Measurements from ENCODE around the gene ANKRD13D.
A peak's percentile ranks its signal among the peaks of the same experiment; 100 is the strongest.
"Not testable (repeated sequence)": the region's sequence is repeated elsewhere in the genome, so short reads cannot be mapped to it uniquely, and the experiment has no call there.

ANKRD13D gene

DNA sequence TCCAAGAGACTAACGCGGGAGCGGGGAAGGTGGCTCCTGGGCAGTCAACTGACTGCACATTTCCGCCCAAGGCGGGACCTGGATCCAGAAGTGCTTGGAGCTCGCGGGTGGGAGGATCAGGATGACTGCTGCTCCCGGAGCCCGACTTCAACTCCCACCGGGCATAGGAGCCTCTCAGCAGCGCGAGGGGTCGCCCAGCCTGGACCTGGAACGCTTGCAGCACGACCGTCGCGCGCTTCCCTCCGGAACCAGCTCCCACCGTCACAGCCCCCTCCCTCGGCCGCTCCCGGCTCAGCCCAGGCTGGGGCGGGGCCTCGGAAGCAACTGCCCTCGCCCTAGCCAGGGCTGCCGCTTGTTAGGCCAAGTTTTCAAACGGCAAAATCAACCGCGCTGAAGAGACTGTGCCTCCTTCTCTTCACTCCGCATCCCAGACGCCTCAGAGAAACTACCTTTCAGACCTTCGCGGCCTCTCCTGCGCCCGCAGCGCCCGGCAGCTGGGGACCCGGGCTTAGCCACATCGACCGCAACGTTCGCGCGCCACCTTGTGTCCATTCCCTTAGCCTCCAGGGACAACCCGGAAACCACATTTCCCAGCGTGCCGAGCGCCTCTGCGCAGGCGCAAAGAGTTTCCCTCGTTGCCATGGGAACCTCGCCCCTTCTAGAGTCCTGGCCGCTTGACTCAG lies 28.2 kb downstream of the ANKRD13D start:
- peak; percentile 97 to 98 for DNase-seq (ENCODE audit: low read depth in 2 of 2)

DNA sequence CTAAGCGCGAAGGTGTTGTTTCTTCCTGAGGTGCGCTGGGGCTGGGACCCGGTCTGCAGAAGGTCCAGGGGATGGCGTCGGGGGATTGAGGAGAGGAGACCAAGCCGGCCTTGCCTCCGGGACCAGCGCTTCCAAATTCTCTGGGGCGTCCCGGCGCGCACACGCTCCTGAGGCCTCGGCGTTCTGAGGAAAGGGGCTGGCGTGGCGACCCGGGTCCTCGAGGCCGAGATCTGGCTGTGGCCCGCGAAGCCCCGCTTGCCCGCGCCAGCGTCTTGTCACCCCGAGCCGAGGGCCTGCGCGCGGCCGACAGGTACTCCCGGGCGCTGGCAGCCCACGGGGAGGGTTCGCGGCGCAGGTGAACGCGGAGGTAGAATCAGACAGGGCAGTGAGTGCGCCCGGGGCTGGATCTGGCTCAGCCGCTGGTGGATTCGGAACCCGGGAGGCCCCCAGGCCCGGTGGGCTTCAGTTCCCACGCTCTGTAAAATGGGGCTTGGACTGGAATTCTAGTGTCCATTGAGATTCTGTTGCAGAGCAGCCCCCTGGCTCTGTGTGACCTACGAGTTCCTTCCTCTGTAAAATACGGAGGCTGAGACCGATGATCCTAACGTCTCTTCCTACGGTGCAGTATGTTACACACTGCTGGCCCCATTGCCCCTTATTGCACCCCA lies 28.9 kb downstream of the ANKRD13D start:
- DNase-seq (ENCODE audit: low read depth in 2 of 2), result no peak

DNA sequence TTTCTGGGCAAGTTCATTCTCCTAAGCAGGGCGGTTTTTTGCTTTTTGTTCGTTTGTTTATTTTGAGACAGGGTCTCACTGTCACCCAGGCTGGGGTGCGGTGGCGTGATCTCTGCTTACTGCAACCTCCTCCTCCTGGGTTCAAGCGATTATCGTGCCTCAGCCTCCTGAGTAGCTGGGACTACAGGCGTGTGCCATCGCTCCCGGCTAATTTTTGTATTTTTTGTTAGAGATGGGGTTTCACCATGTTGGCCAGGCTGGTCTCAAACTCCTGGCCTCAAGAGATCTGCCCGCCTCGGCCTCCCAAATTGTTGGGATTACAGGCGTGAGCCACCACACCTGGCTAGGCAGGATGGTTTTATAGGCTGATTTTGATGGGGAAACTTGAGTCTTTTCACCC lies 29.8 kb downstream of the ANKRD13D start:
- not testable (repeated sequence) for DNase-seq (ENCODE audit: low read depth in 2 of 2)

DNA sequence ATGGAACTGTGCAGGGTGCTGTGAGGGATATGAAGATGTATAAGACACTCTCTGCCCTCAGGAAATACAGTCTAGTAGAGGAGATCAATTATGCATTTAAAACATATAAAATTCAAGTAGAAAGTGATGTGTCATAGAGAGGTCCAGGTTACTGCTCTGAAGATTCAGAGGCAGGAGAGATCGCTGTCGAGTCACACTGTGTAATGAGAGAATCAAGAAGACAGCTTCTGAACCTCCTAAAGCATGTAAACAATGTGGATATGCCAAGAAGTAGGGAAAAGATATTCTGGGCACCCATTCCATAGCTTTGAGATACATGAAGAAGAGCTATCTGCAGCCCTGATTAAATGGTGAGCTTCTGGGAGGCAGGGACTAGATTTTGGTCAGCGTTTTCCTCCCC lies 30.9 kb downstream of the ANKRD13D start:
- no peak for DNase-seq (ENCODE audit: low read depth in 2 of 2)

DNA sequence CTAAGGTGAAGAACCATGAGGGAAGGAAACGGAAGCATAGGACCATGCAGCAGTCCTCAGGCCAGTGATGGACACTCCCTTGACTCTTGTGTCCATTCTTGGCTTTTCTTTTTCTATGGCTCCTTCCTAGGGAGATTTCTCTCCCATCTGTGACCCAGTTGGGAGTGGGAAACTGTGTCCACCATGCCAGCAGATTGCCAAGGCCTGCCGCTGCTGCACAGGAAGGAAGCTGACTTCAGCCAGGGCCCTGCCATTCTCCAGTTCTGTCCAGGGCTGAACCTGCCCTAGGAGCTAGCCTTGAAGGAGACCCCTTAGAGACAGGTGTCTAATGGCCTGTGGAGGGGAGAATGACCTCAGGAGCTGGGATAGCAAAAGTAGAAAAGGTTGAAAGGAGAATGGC lies 31.6 kb downstream of the ANKRD13D start:
- DNase-seq (ENCODE audit: low read depth in 2 of 2), result no peak

DNA sequence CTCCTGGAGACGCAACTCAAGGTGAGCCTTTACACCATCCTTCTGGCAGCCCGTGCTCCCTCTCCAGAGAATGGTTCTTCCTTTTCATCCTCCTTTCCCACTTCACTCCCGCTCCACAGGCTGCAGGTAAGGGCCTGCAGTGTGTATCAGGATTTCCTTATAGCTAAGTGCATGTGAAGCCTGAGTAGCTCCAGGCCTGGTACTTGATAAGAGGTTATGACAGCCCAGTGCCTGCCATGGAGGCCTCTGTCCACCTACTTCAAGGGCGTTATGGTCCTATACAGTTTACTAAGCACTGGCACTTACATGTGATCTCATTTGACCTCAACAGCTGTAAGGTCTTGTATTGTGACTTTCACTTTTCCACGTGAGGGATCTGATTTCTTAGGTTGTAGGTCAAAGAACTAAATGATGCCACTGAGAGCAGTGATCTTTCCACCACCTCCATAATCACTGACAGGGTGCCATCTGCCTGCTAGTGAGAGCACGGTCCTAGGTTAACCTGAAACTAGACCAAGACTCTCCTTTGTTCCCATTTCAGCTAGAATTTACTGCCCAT lies 32.3 kb downstream of the ANKRD13D start:
- DNase-seq (ENCODE audit: low read depth in 2 of 2), result no peak

DNA sequence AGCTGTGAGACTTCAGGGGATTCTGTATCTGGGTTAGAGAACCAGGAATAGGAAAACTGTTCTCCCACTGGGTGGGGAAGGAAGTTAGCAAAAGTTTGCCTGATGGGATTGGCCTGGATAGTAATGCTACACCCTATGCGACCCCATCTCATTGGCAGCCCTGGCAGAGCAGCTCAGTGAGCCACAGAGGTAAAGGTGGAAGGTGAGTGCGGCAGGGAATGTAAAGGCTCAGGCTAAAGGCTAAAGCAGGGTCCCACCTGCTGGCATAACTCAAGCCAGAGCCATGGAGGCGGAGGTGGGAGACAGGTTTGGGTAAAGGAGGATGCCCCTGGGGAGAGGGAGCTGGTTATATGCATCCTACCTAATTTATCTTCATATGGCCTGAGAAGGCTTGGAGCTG lies 32.9 kb downstream of the ANKRD13D start:
- no peak for DNase-seq (ENCODE audit: low read depth in 2 of 2)

DNA sequence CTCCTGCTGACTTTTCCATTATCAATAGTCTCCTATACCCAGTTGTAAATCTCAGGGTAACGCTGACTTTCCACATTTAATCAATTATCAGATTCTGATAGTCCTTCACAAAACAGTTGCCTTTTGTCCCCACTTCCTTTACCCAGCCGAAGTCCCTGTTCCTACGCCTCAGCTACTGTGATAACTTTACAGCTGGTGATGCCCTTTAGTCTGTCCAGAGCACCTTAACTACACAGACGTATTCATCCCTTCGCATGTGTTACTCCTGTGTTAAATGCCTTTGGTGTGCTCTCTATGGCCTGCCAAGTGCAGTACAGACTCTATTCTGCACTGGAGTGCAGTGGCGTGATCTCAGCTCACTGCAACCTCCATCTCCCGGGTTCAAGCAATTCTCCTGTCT lies 34.4 kb downstream of the ANKRD13D start:
- DNase-seq (ENCODE audit: low read depth in 2 of 2), result no peak

DNA sequence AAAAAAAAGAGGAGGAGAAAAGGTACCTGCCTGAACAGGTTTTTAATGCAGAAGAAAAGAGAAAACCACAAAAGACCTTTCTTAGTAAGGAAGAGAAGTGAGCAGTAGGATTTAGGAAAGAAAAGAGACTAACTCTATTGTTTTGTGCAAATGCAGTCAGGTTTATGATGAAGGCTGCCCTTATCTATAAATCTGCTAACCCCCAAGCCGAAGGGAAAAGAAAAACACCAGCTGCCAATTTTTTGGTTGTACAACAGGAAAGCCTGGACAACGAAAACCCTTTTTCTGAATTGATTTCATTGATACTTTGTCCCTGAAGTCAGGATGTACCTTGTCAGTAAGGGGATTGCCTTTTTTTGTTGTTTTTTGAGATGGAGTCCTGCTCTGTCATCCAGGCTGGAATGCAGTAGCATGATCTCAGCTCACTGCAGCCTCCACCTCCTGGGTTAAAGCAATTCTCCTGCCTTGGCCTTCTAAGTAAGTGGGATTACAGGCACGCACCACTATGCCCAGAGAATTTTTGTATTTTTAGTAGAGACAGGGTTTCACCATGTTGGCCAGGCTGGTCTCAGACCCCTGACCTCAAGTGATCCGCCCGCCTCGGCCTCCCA lies 43.1 kb downstream of the ANKRD13D start:
- DNase-seq (ENCODE audit: low read depth in 2 of 2), result no peak

DNA sequence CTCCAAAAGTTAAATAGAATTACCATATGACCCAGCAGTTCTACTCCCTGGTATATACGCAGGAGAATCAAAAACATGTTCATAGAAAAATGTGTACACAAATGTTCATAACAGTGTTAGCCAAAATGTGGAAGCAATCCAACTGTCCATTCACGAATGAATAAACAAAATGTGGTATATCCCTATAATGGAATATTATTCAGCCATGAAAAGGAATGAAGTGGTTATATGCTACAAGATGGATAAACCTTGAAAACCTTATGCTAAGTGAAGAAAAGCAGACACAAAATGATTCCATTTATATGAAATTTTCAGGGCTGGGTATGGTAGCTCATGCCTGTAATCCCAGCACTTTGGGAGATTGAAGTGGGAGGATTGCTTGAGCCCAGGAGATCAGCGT lies 48.2 kb downstream of the ANKRD13D start:
- DNase-seq (ENCODE audit: low read depth in 2 of 2), result no peak

DNA sequence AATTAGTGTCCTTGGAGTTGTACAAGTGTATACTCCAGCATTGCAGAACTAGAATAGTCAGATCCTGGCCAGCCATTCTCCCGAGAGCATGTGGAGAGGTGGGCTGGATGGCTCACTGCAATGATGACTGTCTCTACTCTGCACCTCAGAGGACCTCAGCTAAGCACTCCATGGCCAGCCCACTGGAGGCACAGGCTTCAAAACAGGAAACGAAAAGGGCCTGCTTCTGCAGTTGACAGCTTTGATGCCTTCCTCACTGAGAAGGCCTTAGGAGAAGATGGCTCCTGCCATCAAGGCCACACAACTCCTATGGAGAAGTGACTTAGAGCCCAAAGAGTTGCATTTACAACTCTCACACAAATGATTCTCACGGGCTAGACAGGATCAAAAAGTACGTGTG lies 55.2 kb downstream of the ANKRD13D start:
- DNase-seq (ENCODE audit: low read depth in 2 of 2), result no peak

DNA sequence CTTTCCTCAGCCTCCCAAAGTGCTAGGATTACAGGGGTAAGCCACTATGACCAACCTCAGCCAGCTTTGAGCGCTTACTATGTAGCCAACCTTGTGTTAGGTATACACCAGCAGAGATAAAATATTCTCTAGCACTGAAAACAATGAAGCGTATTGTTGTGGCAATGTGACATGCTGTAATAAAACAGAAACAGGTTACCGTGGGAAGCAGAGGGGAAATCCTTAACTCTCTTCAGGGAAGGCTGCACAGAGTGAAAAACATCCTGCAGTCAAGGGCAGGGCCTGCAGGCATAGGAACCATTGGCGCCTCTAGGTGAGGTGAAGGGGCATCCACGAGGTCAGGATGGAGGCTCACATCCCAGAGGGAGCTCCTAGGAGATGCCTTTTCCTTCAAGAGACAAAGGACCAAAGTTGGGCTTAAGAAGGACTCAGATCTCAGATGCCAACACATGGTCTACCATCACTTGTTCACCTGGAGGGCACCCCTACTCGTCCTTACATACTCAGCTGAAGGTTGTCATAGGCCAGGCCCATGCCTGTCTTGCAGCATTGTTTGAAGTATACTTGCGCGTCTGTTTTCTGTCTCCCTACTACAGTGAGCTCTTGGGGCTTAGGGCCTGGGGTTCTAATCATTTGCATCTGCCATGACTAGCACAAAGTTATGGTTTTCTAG lies 56.3 kb downstream of the ANKRD13D start:
- DNase-seq (ENCODE audit: low read depth in 2 of 2), result no peak

DNA sequence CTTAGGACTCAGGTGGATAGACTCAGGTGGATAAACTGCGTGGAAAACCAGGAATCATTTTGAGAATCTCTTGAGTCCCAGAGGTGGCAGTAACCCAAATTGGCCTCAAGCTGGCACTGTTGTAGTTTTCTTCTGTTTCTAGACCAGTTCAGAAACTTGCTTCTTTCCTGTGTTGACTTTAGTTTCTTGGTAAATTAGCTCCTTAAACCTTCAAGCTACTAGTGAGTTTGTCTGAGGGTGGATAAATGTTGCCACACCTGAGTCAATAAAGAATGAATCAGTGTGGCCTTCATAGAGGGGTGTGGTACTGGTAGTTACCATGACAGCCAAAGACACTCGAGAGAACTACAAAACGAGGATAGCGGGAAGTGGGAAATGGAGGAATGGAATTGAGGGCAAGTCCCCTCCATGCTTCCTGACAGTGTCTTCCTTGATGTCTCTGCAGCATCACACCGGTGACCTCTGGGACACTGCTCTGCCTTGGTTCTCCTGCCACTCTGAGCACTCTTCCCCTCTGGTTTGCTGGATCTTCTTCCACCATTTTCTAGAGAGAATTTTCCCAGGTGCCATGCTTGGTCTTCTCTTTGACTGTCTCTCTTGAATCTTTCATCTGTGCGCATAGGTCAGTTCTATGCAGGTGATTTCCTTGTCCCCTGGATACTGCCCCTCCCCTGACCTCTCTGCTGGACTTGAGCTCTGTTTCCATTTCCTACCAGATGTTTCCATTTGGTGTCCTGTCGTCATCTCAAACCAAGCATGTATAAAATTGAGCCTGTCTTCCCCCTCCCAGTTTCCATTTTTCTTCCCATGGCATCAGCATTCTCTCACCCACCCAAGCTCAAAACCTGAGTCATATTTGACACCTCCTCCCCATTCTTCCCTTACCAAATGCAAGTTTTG lies 57.1 kb downstream of the ANKRD13D start:
- DNase-seq (ENCODE audit: low read depth in 2 of 2), result no peak

DNA sequence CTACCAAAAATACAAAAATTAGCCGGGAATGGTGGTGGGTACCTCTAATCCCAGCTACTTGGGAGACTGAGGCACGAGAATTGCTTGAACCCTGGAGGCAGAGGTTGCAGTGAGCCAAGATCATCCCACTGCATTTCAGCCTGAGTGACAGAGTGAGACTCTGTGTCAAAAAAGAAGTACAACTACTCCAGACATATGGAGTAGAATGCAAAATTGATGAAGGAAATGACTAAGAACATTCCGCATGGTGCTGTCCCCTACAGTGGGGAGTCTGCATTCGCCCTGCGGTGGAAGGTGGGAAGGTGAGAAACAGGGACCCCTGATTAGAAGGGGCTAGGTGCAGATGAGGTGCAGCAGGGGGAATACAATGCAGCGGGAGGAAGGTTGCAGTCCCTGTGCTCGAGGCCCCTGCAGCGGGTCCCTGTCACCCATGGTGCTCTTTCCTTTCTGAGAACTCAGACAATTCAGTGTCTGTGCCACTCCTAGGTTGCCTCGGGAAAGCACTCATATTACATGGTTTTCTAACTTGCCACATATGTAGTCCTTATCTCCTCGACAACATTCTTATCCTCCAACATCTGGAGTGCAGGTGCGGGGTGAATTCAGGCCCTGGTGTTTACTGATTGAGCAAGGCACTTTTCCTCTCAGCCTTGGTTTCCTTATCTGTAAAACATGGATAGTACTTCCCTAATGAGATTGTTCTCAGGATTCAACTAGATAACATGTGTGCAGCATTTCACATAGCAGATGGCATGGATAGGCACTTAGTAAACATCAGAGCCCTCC lies 59.1 kb downstream of the ANKRD13D start:
- no peak for DNase-seq (ENCODE audit: low read depth in 2 of 2)

DNA sequence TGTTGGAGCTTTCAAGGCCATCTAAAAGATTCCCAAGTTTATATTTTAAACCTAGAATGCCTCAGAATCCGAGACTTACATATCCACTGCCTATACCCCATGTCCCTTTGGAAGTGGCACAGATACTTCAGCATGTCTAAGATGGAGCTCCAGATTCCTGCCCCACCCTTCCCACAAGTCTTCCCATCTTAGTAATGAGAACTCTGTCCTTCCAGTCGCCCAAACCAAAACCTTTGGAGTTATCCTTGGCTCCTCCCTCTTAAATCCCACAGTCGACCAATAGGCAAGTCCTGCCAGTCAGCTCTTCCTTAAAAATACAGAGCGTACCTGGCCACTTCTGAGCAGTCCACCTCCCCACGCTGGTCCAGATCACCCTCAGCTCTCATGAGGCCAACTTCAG lies 59.9 kb downstream of the ANKRD13D start:
- DNase-seq (ENCODE audit: low read depth in 2 of 2), result no peak

DNA sequence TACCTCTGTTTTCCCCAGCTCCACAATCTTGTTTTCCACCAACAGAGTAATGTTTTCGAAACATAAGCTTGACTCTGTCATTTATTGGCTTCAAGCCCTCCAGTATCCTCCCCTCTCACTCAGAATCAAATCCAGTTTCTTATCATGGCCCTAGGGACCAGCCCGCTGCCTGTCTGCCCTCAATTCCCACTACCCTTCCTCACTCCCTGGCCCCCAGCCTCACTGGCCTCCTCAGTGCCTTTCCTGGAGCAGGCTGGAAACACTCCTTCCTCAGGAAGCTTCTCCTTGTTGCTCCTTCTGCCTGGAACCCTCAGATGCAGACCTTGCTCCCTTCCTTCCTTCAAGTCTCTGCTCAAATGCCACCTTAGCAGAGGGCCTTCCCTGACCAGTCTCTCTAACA lies 60.4 kb downstream of the ANKRD13D start:
- DNase-seq (ENCODE audit: low read depth in 2 of 2), result no peak

DNA sequence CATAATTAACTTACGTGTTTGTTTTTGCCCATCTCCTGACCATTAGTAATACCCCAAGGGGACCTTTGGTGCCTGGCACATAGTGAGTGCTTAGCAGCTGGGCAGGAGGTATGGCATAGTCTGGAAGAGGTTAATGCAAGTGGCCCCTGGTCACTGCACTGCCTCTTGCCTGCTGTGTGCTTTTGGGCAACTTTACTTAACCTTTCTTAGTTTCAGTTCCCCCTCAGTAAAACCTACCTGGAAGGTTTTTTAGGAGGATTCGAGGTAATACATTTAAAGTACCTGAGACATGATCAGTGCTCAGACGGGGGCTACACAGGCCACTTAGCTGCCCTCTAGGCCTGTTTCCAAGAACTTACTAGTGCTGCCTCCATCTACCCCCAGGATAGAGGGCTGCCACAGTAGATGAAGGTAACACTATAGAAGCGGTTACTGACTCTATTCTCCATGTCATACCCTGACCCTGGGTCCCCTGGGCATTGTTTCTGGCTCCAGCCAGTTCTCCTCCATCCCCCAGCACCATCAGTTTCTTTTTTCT lies 60.9 kb downstream of the ANKRD13D start:
- DNase-seq (ENCODE audit: low read depth in 2 of 2), result no peak

DNA sequence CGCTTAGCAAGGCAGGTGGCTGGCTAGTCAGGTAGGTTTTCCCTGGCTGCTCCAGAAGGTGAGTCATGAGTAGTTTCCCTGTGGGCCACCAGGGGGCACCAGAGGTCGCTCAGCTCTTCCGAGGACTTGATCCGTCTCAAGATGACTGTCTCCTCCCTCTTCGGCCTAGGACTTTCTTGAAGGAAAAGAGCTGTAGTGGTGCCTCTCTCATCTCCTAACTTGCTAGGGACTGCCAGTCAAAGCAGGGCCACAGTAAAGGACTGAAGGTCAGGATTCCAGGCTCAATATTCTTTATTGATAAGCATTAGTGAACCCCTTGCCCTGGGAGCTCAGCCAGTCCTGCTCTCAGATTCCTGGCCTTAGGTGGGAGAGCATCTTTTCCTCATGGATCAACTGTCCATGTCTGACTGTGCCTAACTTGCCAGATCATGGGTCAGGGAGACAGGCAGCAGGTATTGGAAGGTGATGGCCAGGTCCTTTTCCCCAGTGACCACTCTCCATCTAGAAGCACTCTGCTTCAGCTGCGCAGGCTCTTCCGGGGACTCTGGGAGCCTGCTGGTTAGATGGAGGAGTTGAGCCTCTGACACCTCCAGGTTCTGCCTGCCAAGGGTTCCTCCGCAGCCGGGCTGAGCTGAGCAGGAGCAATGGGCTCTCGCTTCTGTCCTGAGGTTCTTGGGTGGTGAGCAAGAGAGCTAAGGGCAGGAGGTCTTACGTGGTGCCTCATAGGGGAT lies 62.3 kb downstream of the ANKRD13D start:
- DNase-seq (ENCODE audit: low read depth in 2 of 2), result peak in 1 of 2 donors; percentile 48
